Astrocyte of the hippocampus (primary cell): ENCODE measurements around the gene STEAP1B.
"Not testable (repeated sequence)": the region's sequence is repeated elsewhere in the genome, so short reads cannot be mapped to it uniquely, and the experiment has no call there.

Experiments used
- DNase-seq: peaks from one replicate; pipeline ENCODE4 v3.0.0; 2011; ENCODE audit warnings: low read depth, low spot score

The STEAP1B gene

GRCh38 chr7:22454446-22454845 lies 45.5 kb downstream of the STEAP1B start:
- no peak for DNase-seq

GRCh38 chr7:22452960-22453558 lies 46.9 kb downstream of the STEAP1B start:
- no peak for DNase-seq

GRCh38 chr7:22452142-22452959 lies 47.6 kb downstream of the STEAP1B start:
- peak; percentile 65 for DNase-seq

GRCh38 chr7:22450013-22450412 lies 50.0 kb downstream of the STEAP1B start:
- DNase-seq = not testable (repeated sequence)

GRCh38 chr7:22447762-22448161 lies 52.2 kb downstream of the STEAP1B start:
- no peak for DNase-seq

- no peak for DNase-seq
These were observed 53.0 kb downstream of the STEAP1B start for GRCh38 chr7:22447008-22447407.

- no peak for DNase-seq
These were observed 54.1 kb downstream of the STEAP1B start for GRCh38 chr7:22445853-22446252.

- DNase-seq = no peak
These were observed 54.7 kb downstream of the STEAP1B start for GRCh38 chr7:22445140-22445743.

GRCh38 chr7:22444181-22444971 lies 55.6 kb downstream of the STEAP1B start:
- peak; percentile 46 for DNase-seq

GRCh38 chr7:22443370-22444180 lies 56.4 kb downstream of the STEAP1B start:
- no peak for DNase-seq

- DNase-seq = no peak
These were observed 57.1 kb downstream of the STEAP1B start for GRCh38 chr7:22442882-22443369.

- DNase-seq = no peak
These were observed 57.7 kb downstream of the STEAP1B start for GRCh38 chr7:22442187-22442881.

- DNase-seq = no peak
These were observed 58.8 kb downstream of the STEAP1B start for GRCh38 chr7:22441157-22441556.

GRCh38 chr7:22438994-22439393 lies 61.0 kb downstream of the STEAP1B start:
- DNase-seq = no peak

GRCh38 chr7:22436552-22436951 lies 63.4 kb downstream of the STEAP1B start:
- not testable (repeated sequence) for DNase-seq

GRCh38 chr7:22435720-22436119 lies 64.3 kb downstream of the STEAP1B start:
- no peak for DNase-seq

GRCh38 chr7:22435105-22435504 lies 64.9 kb downstream of the STEAP1B start:
- DNase-seq = no peak

- no peak for DNase-seq
These were observed 66.1 kb downstream of the STEAP1B start for GRCh38 chr7:22433710-22434460.

- DNase-seq = not testable (repeated sequence)
These were observed 66.8 kb downstream of the STEAP1B start for GRCh38 chr7:22433165-22433700.
